GM20431 (cell line): ENCODE results near the gene ARL3.
"Not testable (repeated sequence)": the region's sequence is repeated elsewhere in the genome, so short reads cannot be mapped to it uniquely, and the experiment has no call there.

Experiments used
- in situ Hi-C: fragments of 300-500 bp; cut with MseI, MboI; formaldehyde crosslinking; loops from one replicate; pipeline ENCODE4 v1.15.0; 2020; ENCODE audit warnings: low sequenced_read_pairs; ENCODE audit not compliant: unreplicated experiment

The ARL3 gene

GRCh38 chr10:102740229-102740628 is 26.0 kb upstream of the ARL3 start:
- in situ Hi-C loops, result no loop called here

GRCh38 chr10:102738692-102739121 is 24.5 kb upstream of the ARL3 start:
- in situ Hi-C loops, result no loop called here

- in situ Hi-C loops, result no loop called here
Observed at GRCh38 chr10:102735065-102735562, 20.9 kb upstream of the ARL3 start.

- in situ Hi-C loops, result no loop called here
Observed at GRCh38 chr10:102732661-102733060, 18.5 kb upstream of the ARL3 start.

DNA sequence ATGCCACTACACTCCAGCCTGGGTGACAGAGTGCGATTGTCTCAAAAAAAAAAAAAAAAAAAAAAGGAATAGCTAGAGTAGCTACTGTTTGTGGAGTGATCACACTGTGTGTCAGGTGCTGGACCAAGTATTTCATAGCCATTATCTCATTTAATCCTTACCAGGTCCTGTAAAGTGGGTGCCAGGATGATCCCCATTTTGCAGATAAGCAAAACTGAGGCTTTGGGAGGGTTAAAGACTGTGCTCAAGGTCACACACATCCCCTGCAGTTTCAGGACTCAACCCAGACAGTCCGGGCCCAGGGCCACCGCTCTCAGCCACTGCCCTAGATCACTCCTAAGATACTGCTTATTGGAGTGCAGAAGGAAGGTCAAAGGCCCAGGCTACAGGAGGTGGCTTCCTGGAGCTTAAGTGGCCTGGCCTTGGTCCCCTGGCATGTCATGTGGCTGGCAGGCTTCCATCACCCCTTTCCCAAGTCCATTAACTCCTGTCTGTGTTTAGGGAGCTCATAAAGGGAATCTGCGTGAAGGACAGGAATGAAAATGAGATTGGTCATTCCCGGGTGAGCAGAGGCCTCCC is 17.1 kb upstream of the ARL3 start:
- in situ Hi-C loops, result no loop called here

GRCh38 chr10:102729029-102730026 is 15.1 kb upstream of the ARL3 start:
- in situ Hi-C loops, result no loop called here

DNA sequence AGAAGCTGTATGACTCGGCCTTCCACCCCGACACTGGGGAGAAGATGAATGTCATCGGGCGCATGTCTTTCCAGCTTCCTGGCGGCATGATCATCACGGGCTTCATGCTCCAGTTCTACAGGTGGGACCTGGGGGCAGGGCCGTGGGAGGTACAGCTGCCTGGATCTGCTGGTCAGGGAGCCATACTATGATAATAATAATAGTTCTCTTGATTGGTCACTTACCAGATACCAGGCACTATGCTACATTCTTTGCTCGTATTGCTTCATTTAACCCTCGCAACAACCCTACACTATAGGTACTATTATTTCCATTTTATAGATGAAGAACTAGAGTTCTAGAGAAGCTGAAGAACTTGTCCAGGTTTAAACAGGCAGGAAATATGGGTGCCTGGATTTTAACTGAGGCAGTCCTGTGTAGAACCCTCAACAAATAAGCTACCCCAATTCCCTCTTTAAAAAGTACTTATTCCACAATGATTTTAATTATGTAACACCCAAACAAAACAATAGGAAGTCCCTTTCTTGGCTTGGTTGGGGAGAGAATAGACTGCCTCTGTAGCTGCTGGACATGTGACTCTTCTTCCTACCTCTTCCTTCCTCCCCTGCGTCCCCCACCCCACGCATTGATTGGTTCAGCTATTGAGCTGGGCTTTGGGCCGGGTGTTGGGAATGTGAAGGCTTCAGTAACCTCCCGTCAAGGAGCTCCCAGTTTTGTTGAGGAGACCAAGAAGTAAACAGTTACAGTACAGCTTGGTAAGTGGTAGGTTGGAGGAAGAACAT is 13.0 kb upstream of the ARL3 start:
- in situ Hi-C loops, result no loop called here

DNA sequence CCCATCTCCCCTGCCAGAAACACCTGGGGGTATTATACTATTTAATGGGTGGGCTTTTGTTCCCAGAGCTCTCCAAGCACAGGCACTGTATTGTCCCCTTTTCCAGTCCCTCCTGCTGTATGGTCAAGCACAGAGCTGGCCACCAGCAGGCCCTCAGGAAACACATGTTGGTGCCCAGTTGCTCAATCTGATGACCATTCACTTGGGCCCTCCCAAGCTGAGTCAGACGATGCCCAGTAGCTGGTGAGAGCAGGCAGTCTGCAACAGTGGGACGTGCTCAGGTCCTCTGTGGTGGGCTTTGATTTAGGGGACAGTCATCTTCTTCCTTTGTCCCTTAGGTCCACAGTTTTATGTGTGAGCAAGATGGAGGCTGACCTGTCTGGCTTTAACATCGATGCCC is 12.1 kb upstream of the ARL3 start:
- in situ Hi-C loops, result no loop called here

DNA sequence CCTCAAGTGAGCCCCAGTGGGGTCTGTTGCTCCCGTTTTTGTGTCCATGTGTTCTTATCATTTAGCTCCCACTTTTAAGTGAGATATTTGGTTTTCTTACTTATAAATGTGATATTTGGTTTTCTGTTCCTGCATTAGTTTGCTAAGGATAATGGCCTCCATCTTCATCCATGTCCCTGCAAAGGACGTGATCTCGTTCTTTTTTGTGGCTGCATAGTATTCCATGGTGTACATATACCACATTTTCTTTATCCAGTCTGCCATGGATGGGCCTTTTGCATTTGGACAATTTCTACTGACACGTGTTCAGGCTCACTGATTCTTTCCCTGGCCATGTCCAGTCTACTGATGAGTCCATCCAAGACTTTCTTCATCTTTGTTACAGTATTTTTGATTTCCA is 9.8 kb upstream of the ARL3 start:
- in situ Hi-C loops, result no loop called here

GRCh38 chr10:102721954-102722353 is 7.8 kb upstream of the ARL3 start:
- in situ Hi-C loops, result no loop called here

GRCh38 chr10:102720775-102721301 is 6.6 kb upstream of the ARL3 start:
- in situ Hi-C loops, result no loop called here

DNA sequence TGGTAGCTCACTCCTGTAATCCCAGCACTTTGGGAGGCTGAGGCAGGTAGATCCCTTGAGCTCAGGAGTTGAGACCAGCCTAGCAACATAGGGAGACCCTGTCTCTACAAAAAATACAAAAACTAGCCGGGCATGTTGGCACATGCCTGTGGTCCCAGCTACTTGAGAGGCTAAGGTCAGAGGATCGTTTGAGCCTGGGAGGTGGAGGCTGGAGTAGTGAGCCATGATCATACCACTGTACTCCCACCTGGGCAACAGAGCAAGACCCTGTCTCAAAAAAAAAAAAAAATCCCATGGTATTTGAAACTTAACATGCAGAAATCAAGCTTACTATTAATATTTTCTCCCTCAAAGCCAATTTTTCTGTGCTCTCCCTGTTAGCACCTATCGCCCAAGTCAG is 6.1 kb upstream of the ARL3 start:
- in situ Hi-C loops, result no loop called here

GRCh38 chr10:102718220-102718619 is 4.0 kb upstream of the ARL3 start:
- in situ Hi-C loops, result no loop called here

DNA sequence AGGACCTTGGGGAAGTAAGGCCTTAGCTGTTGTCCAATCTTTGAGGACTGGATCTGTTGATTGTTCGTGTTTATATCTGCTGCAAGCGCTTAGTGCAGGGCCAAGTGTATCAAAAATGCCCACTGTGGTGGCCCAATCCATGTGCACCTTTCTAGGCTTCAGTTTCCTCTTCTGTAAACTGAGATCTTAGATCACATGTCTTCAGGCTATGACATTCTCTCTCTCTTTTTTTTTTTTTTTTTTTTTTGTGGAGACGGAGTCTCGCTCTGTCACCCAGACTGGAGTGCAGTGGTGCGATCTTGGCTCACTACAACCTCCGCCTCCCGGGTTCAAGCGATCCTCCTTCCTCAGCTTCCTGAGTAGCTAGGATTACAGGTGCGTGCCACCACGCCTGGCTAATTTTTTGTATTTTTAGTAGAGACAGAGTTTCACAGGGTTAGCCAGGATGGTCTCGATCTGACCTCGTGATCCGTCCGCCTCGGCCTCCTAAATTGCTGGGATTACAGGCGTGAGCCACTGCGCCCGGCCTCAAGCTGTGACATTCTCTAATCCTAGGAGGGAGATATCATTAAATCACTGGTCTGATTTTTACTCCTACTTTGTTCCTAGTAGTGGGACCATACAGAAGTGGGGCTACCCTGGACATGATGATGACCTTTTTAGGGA is 2.8 kb upstream of the ARL3 start:
- in situ Hi-C loops, result not testable (repeated sequence)

GRCh38 chr10:102715880-102716279 is 1.7 kb upstream of the ARL3 start:
- in situ Hi-C loops, result no loop called here

DNA sequence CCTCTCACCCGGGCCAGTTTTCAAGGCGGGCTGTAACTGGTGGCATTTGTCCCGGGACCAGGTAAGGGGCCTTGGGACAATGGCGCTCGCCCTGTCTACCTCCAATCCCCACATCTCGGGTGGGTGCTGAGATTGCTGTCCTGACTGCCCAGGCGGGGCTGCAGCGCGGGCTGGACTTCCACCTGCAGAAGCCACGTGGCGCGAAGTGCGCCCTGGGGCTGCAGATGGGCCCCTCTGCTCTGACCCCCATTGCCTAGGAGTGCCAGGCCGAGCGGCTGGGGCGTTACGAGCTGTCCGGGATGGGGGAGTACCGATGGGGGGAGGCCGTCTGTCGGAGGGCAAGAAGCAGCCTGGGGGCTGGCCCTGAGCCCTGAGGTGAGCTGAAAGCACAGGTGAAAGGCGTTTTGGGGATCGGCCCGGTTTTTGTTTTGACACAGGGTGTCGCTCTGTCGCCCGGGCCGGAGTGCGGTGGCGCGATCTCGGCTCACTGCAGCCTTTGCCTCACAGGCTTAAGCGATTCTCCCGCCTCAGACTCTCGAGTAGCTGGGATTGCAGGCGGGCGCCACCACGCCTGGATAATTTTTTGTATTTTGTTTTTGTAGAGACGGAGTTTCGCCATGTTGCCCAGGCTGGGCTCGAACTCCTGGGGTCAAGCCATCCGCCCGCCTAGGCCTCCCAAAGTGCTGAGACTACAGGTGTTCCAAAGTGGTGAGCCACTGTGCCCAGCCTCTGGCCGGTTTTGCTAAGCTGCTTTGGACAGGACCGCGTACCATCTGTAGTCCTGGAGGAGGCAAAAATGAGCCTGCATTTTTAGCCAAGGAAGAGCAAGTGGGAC is 641 bp upstream of the ARL3 start, which contains the start of gene SFXN2:
TSS of gene SFXN2 (plus strand) at position 16 of the 835 bp plus-strand sequence. CDS start 12,001 bp downstream, outside the sequence.
- in situ Hi-C loops, result no loop called here

GRCh38 chr10:102713539-102713813 is 721 bp downstream of the ARL3 start:
- in situ Hi-C loops, result no loop called here

DNA sequence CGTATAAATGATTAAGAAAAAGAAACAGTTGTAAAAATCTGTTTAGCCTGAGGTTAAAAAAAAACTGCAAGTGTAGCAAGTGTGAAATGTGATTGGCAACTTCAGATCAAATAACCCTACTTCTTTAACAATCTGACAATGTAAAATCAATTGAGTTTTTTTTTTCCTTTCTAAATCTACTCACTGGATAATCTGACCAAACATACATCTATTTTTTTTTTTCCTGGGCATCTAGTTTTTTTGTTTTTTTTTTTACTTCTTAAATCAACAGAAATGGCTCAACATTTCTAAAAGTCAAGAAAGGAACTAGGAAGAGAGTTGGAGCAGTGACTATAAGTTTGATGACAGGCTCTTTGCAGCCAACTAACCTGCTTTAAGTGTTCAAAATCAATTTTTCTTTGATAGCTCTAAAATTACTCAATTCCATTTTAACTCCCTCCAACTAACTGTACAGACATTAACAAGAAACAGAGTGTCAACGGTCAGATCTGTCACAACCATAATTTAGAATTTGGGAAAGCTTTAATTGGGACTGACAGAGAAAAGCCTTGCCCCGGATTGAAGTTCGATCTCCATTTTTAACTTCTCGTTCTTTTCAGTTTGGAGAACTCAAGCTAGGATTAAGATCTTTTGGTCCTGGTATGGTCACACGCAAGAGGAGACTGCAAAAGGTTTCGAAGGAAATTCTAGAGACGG is 1.2 kb downstream of the ARL3 start:
- in situ Hi-C loops, result no loop called here
